Astrocyte of the spinal cord (primary cell): ENCODE measurements around the gene SMYD1.

ENCODE experiments used
- DNase-seq: peaks from one replicate; pipeline ENCODE4 v3.0.0; 2011; ENCODE audit warnings: low read depth, low spot score
- H3K4me3 ChIP-seq: 2 replicates; pipeline ENCODE4 v1.5.1; 2011; ENCODE audit warnings: low read depth, mild to moderate bottlenecking, low read length, moderate library complexity
- CTCF ChIP-seq: IDR thresholded peaks from 2 replicates; pipeline ENCODE4 v1.5.1; 2012; ENCODE audit warnings: low read depth, mild to moderate bottlenecking, low read length, inconsistent platforms
- in situ Hi-C: cut with HindIII; loops from 2 replicates; pipeline ENCODE4 v1.10.0; 2017; ENCODE audit warnings: low sequenced_read_pairs

Gene SMYD1

GRCh38 chr2:88048541-88048940 is 19.1 kb upstream of the SMYD1 start:
- no peak for TF ChIP-seq CTCF
- no peak for DNase-seq
- in situ Hi-C loops: no loop called here
- no peak overlapping the region for H3K4me3 ChIP-seq

- in situ Hi-C loops: no loop called here
- TF ChIP-seq CTCF: no peak
- DNase-seq: no peak
- no peak overlapping the region for H3K4me3 ChIP-seq
These were observed 18.0 kb upstream of the SMYD1 start for GRCh38 chr2:88049622-88050021.

GRCh38 chr2:88051792-88052191 is 15.8 kb upstream of the SMYD1 start:
- DNase-seq: no peak
- no peak overlapping the region for H3K4me3 ChIP-seq
- no peak for TF ChIP-seq CTCF
- in situ Hi-C loops: no loop called here

GRCh38 chr2:88053296-88053695 is 14.3 kb upstream of the SMYD1 start:
- in situ Hi-C loops: no loop called here
- DNase-seq: peak; percentile 20
- no peak for TF ChIP-seq CTCF
- H3K4me3 ChIP-seq: no peak overlapping the region

- DNase-seq: peak; percentile 11
- in situ Hi-C loops: no loop called here
- TF ChIP-seq CTCF: no peak
- H3K4me3 ChIP-seq: peak overlapping the region; percentile 60
These were observed 13.5 kb upstream of the SMYD1 start for GRCh38 chr2:88053934-88054781.

GRCh38 chr2:88054782-88055370 is 12.7 kb upstream of the SMYD1 start:
- H3K4me3 ChIP-seq: peak overlapping the region; percentile 60
- peak; percentile 45 for DNase-seq
- in situ Hi-C loops: no loop called here
- TF ChIP-seq CTCF: no peak
